Activated T-cell treated with anti-CD3 and anti-CD28 coated beads for 24 hours (primary cell): ENCODE results near the gene SHKBP1.
"Not testable (repeated sequence)": the region's sequence is repeated elsewhere in the genome, so short reads cannot be mapped to it uniquely, and the experiment has no call there.

ENCODE experiments used
- DNase-seq: peaks from one replicate; pipeline ENCODE4 v3.0.0-alpha.2; 2020; ENCODE audit warnings: low read depth

The SHKBP1 gene

DNA sequence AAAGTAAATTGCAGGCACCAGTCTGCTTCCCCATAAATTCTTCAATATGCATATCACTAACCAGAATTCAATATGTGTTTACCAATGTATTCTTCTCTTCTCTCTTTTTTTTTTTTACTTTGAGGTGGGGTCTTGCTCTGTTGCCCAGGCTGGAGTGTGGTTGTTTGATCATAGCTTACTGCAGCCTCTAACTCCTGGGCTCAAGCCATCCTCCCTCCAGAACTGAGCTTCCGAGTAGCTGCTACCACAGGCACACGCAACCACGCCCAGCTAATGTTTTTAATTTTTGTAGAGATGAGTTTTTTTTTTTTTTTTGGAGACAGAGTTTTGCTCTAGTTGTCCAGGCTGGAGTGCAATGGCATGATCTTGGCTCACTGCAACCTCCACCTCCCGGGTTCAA lies 41.3 kb downstream of the SHKBP1 start:
- no peak for DNase-seq

DNA sequence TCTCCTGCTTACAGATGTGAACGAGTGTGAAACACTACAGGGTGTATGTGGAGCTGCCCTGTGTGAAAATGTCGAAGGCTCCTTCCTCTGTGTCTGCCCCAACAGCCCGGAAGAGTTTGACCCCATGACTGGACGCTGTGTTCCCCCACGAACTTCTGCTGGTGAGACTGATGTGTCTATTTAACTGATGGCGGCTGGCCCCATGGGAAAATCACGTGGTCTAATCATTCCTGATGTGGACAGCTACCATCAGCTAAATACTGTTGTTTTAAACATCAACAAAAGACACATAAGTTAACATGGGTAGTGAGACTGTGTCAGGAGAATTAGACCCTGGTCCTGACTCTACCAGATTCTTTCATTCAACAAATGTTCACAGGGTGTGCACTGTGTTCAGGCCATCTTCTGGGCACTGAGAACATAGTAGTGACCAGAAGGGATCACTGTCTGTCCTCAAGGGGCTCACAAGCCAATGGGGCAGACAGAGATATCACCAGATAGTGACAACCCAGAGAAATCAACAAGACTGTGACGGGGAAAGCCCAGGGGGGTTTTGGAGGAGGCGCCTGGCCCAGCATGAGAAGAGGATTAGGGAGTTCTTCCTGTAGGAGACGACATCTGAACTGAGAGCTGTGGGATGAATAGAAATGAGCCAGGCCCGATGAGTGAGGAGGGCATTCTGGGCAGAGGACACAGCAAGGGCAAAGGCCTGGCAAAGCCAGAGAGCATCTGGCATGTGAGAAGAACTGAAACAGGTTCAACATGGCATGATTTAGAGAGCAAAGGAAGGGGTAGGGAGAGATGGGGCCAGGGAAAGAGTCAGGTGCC lies 42.9 kb downstream of the SHKBP1 start:
- DNase-seq = no peak

DNA sequence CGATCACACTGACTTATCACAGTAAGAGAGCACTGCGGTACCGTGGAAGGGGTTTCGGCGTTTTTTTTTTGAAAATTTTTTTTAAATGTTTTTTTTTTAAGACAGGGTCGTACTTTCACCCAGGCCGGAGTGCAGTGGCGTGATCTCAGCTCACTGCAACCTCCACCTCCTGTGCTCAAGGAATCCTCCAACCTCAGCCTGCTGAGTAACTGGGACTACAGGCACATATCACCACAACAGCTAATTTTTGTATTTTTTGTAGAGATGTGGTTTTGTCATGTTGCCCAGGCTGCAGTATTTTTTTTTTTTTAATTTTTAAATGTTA lies 43.5 kb downstream of the SHKBP1 start:
- no peak for DNase-seq

DNA sequence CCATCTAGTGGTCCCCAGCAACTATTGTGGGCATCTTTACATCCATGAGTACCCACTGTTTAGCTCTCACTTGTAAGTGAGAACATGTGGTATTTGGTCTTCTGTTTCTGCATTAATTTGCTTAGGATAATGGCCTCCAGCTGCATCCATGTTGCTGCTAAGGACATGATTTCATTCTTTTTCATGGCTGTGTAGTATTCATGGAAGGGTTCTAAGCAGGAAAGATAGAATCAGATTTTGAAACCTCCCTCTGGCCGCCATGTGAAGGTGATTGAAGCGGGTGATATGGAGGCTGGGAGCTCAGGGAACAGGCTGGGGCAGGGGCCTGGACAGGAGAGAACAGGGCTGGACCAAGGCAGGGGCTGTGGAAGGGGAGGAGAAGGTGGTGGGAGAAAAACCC lies 44.6 kb downstream of the SHKBP1 start:
- no peak for DNase-seq

DNA sequence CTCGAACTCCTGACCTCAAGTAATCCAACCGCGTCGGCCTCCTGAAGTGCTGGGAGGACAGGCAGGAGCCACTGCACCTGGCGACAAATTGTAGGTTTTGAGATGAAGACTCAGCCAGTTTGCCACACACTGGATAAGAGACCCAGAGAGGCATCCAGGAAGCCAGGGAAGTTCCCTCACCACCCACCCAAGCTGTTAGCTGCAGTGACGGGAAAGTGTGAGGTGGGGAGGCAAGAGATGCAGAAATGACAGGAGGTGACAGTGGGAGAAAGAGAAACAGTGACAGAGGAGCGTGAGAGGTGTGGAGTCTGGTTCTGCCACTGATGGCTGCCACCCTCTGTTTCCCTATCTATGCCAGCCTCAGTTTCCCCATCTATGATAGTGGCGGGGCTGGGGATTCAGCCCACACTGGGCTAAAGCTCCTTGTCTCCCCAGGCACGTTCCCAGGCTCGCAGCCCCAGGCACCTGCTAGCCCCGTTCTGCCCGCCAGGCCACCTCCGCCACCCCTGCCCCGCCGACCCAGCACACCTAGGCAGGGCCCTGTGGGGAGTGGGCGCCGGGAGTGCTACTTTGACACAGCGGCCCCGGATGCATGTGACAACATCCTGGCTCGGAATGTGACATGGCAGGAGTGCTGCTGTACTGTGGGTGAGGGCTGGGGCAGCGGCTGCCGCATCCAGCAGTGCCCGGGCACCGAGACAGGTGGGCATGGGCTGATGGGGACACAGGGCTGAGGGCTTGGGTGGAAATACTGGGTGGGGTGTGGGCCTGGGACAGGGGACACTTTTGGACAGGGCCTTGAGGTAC lies 45.5 kb downstream of the SHKBP1 start:
- DNase-seq = no peak

DNA sequence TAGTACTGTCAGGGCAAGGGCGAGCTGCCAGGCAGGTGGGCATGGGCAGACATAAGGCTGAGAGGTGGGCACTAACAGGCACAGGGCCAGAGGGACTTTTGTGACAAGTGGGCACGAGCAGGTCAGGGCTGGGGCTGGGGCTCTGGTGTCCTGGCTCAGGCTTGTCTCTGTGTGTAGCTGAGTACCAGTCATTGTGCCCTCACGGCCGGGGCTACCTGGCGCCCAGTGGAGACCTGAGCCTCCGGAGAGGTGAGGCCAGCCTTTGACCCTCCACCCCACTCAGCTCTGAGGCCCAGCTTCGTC lies 46.1 kb downstream of the SHKBP1 start:
- DNase-seq = no peak

DNA sequence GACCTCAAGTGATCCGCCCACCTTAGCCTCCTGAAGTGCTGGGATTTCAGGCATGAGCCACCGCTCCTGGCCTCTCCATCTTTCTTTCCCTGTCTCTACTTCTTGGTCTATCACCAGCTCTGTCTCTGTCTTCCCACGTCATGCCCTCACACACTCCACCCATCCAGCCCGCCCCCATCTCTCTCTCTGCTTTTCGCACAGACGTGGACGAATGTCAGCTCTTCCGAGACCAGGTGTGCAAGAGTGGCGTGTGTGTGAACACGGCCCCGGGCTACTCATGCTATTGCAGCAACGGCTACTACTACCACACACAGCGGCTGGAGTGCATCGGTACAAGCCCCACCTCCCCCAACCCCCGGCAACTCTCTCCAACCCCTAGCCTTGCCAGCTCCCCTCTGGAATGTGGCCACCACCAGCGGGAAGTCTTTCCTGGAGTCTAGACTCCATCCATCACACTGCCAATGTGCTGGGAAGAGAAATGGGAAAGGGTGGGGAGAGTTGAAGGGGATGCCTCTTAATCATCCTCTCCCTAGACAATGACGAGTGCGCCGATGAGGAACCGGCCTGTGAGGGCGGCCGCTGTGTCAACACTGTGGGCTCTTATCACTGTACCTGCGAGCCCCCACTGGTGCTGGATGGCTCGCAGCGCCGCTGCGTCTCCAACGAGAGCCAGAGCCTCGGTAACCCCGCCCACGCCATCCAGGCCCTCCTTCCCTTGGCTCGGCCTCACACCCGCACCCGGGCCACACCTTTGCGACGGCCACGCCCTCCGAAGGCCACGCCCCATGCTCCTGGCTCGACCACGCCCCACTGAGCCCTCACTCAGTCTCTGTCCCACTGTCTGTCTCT lies 47.0 kb downstream of the SHKBP1 start:
- DNase-seq = no peak

DNA sequence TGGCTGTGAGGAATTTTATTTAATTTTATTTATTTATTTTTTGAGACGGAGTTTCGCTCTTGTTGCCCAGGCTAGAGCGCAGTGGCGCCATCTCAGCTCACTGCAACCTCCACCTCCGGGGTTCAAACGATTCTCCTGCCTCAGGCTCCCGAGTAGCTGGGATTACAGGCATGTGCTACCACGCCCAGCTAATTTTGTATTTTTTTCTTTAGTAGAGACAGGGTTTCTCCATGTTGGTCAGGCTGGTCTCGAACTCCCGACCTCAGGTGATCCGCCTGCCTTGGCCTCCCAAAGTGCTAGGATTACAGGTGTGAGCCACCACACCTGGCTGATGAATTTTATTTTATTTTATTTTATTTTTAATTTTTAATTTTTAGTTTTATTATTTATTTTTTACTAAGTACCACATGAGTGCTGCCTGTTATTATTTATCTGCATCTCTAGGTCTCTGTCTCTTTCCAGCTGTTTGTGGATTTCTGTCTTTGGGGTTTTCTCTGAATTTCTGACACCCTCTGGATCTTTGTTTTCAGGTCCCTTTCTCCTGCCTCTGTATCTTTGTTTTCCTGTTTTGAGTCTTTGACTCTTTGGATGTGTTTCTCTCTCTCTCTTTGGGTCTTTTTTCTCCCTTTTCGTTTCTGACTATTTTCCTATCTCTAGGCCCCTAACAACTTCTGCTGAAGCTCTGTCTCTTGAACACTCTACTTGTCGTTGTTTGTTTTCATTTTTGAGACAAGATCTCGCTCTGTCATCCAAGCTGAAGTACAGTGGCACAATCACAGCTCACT lies 47.9 kb downstream of the SHKBP1 start:
- not testable (repeated sequence) for DNase-seq

DNA sequence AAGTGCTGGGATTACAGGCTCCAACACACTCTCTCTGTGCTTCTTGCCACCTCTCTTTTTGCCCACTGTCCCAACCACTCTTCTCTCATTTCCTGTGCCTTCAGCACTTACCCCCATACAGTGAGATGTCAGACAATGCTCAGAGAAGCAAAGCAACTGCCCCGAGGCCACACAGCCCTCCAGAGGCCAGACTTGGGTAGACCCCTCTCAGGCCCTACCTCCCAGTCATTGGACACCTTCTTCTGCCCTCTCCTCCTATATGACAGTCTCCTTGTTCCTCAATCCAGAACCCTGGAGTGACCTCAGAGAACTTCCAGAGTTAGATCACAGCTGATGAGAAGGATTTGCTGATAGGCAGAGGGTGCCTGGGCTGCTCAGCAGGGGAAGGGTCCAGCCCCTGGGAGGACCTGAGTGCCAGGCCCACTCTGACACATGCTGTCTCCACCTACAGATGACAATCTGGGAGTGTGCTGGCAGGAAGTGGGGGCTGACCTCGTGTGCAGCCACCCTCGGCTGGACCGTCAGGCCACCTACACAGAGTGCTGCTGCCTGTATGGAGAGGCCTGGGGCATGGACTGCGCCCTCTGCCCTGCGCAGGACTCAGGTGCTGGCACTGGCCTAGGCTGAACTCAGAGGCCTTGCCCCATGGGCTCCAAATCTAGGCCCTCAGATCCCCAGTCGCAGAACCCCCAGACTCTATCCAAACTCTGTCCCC lies 48.9 kb downstream of the SHKBP1 start:
- DNase-seq = no peak

DNA sequence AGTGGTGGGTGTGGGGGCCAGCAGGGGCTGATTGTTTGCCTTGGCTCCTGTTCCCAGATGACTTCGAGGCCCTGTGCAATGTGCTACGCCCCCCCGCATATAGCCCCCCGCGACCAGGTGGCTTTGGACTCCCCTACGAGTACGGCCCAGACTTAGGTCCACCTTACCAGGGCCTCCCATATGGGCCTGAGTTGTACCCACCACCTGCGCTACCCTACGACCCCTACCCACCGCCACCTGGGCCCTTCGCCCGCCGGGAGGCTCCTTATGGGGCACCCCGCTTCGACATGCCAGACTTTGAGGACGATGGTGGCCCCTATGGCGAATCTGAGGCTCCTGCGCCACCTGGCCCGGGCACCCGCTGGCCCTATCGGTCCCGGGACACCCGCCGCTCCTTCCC lies 50.2 kb downstream of the SHKBP1 start:
- no peak for DNase-seq

DNA sequence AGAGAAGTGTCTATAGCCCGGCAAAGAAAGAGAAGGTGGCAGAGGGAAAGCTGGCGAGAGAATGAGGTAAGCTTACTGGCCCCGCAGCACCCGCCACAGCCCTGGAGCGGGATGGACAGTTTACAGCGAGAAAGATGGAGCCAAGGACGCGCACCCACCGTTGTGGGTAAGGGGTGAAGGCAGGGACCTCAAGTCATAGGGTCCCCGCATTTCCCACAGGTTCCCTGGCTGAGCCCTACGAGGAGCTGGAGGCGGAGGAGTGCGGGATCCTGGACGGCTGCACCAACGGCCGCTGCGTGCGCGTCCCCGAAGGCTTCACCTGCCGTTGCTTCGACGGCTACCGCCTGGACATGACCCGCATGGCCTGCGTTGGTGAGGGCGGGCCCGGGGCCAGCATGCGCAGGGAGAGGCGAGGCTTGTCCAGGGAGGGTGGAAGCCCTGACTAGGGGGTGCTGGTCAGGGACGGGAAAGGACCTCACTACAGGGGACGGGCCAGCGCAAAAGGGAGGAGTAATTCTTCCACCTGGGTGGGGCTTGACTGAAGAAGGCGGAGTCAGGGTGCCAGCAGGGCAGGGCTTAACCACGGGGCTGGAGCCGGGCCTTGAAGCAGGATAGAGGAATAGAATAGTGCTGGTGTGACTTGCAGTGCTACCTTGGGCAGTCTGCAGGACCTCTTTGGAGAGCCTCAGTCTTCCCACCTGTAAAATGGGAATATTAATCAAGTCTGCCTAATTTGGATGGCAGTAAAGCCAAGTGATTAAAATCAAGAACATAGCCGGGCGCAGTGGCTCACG lies 51.0 kb downstream of the SHKBP1 start:
- DNase-seq = no peak

DNA sequence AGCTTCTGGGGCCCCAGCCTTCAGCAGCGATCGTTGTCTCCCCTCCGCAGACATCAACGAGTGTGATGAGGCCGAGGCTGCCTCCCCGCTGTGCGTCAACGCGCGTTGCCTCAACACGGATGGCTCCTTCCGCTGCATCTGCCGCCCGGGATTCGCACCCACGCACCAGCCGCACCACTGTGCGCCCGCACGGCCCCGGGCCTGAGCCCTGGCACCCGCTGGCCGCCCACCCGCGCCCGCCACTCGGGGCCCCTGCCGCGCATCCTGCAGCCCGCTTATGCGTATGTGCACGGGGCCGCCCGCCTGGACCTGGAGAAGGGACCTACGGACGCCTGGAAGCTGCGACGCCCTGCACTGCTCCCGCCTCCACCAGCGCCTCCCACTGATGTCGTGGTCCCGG lies 52.7 kb downstream of the SHKBP1 start:
- no peak for DNase-seq

DNA sequence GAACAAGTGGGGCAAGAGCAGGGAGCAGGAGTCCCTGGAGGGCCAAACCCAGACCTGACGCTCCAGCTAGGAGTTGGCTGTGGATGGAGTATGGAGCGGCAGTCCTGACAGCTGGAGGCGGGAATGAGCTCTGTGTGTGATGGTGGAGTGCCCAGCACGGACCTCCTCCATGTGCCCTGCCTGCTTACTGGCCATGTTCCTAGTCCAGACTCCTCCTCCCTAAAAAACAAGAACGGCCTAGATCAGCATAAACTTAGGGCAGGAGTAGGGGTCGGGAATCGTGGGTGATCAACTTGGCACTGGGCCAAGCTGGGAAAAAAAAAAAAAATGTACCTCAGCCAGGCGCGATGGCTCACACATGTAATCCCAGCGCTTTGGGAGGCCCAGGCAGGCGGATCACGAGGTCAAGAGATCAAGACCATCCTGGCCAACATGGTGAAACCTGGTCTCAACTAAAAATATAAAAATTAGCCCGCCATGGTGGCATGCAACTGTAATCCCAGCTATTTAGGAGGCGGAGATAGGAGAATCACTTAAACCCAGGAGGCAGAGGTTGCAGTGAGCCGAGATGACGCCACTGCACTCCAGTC lies 54.0 kb downstream of the SHKBP1 start:
- DNase-seq = no peak

DNA sequence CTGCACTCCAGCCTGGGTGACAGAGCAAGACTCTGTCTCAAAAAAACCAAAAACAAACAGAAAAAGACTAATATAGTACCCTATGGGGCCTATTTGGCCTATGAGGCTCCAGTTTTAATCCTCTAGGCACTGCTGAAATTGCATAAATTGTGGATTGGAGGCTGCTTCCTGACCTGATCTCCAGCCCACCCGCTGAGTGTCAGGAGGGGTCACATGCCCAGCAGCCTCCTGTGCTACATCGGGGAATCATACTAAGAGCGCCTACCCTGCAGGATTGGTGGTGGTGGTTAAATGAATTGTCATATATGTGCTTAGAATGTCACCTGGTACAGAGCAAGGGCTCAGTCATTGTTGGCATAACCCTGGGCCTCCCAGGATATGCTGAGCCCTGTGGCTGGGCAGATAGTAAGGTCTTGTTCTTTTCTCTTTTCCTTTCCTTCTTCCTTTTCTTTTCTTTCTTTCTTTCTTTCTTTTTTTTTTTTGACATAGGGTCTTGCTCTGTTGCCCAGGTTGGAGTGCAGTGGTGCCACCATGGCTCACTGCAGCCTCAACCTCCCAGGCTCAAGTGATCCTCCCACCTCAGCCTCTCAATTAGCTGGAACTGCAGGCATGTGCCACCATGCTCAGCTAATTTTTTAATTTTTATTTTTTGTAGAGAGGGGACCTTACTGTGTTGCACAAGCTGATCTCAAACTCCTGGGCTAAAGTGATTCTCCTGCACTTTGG lies 55.8 kb downstream of the SHKBP1 start:
- DNase-seq = no peak

DNA sequence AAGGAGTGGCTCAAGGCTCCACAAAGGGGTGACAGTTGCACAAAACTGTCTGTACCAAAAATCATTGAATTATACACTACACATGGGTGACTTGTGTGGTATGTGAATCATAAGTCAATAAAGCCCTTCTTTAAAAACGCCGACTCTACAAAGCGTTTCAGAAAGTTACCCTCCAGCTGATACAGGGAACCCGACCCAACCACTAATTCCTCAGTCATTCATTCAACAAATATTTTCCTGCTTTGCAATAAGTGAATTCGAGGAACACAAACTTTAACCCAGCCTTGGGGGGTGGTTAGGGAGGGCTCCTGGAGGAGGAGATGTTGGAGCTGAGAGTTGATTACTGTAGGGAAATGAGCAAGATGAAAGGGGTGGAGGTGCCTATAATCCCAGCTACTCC lies 56.5 kb downstream of the SHKBP1 start:
- no peak for DNase-seq

DNA sequence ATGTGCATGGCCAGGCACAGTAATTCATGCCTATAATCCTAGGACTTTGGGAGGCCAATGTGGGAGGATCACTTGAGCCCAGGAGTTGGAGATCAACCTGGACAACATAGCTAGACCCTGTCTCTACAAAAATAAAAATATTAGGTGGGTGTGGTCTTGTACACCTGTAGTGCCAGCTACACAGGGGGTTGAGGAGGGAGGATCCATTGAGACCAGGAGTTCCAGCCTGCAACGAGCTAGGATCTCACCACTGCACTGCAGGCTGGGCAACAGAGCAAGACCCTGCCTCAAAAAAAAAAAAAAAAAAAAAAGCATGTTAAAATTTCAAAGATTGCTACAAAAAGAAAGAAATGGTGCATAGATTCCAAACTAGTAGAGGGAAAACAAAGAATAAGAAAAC lies 61.7 kb downstream of the SHKBP1 start:
- no peak for DNase-seq

DNA sequence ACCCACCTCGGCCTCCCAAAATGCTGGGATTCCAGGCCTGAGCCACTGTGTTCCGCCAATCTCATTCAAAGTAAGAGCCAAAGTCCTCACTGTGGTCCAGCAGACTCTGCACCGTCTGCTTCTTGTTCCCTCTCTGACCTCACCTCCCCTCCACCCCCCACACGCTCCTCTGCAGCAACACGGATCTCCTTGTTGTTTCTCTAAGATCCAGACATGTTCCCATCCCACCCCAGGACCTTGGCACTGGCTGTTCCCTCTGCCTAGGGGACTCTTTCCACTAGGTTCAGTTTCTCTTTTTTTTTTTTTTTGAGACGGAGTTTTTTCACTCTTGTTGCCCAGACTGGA lies 62.9 kb downstream of the SHKBP1 start:
- DNase-seq = no peak

DNA sequence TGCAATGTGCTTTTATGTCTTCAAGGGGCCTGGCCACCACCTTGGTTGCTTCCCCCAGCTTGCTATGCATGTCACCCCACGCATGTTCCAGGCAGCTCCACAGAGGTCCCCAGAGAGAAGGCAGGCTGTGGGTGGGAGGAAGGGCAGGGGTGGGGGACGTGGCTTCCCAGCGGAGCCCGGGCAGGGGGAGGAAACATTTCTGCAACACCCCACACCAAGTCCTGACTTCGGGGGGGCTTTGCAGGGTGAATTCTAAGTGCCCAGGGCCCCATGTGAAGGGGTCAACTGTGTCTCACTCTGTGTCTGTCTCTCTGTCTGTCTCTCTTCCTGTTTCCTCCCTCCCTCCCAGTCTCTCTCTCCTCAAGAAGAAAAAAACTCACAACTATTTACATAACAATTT lies 64.1 kb downstream of the SHKBP1 start:
- DNase-seq = no peak
